GM23338 (cell line): Measurements from ENCODE around the gene EVL.

ENCODE experiments used
- CREB1 ChIP-seq: fragments of 250-450 bp; sonication (Bioruptor Pico); IDR thresholded peaks from 2 replicates; pipeline ENCODE4 v1.5.0; 2020; ENCODE audit warnings: low read depth, mild to moderate bottlenecking, moderate library complexity
- EZH2 ChIP-seq: fragments of 200-600 bp; sonication (generic); IDR thresholded peaks from one replicate; pipeline ENCODE4 v1.8.0; 2017; ENCODE audit warnings: antibody characterized with exemption, mild to moderate bottlenecking, low read depth; ENCODE audit not compliant: unreplicated experiment
- EZH2phosphoT487 ChIP-seq: fragments of 200-600 bp; sonication (generic); IDR thresholded peaks from one replicate; pipeline ENCODE4 v1.8.1; 2018; ENCODE audit warnings: antibody characterized with exemption; ENCODE audit not compliant: unreplicated experiment
- NANOG ChIP-seq: IDR thresholded peaks from 2 replicates; pipeline ENCODE4 v1.6.1; 2016; ENCODE audit warnings: antibody characterized with exemption, borderline replicate concordance
- POLR2AphosphoS5 ChIP-seq: IDR thresholded peaks from 2 replicates; pipeline ENCODE4 v1.6.1; 2016; ENCODE audit warnings: antibody characterized with exemption, low read depth
- TF ChIP-seq, protein P1 (sequence below): IDR thresholded peaks from one replicate; pipeline ENCODE4 v1.6.1; 2018; ENCODE audit warnings: antibody characterized with exemption; ENCODE audit not compliant: unreplicated experiment
- TF ChIP-seq, protein P2 (sequence below): IDR thresholded peaks from 2 replicates; pipeline ENCODE4 v1.6.1; 2016; ENCODE audit warnings: antibody characterized with exemption
- TF ChIP-seq, protein P3 (sequence below), 2 experiments: fragments of 200-600 bp in 1 of 2; sonication (generic) in 1 of 2; conservative IDR thresholded peaks; 2 replicates each; pipeline versions ENCODE4 v1.5.1 to v1.6.1; 2016 to 2017; ENCODE audit warnings: antibody characterized with exemption in 2 of 2, low read depth in 2 of 2, mild to moderate bottlenecking in 2 of 2, moderate library complexity in 1 of 2

DNA sequence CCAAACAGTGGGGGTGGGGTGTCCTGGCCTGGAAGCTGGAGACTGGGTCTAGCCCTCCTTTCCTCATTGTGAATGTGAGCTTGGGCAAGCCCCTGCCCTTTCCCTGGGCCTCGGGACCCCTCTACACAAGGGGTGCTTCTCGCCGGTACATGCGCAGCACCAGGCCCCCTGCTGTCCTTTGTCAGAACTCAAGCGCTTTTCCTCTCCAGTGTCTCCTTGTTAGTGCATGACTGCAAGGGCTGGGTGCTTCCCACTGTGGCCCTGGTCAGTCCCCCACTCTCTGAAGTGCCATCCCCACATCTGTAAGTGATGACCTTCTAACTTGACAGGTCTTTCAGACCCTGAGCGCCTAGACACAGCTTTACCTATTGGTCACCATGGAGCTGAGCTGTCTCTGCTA is 50.0 kb downstream of the EVL start:
- TF ChIP-seq, protein P1, sequence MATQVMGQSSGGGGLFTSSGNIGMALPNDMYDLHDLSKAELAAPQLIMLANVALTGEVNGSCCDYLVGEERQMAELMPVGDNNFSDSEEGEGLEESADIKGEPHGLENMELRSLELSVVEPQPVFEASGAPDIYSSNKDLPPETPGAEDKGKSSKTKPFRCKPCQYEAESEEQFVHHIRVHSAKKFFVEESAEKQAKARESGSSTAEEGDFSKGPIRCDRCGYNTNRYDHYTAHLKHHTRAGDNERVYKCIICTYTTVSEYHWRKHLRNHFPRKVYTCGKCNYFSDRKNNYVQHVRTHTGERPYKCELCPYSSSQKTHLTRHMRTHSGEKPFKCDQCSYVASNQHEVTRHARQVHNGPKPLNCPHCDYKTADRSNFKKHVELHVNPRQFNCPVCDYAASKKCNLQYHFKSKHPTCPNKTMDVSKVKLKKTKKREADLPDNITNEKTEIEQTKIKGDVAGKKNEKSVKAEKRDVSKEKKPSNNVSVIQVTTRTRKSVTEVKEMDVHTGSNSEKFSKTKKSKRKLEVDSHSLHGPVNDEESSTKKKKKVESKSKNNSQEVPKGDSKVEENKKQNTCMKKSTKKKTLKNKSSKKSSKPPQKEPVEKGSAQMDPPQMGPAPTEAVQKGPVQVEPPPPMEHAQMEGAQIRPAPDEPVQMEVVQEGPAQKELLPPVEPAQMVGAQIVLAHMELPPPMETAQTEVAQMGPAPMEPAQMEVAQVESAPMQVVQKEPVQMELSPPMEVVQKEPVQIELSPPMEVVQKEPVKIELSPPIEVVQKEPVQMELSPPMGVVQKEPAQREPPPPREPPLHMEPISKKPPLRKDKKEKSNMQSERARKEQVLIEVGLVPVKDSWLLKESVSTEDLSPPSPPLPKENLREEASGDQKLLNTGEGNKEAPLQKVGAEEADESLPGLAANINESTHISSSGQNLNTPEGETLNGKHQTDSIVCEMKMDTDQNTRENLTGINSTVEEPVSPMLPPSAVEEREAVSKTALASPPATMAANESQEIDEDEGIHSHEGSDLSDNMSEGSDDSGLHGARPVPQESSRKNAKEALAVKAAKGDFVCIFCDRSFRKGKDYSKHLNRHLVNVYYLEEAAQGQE: no peak
- TF ChIP-seq EZH2: no peak
- no peak for TF ChIP-seq POLR2AphosphoS5
- TF ChIP-seq, protein P2, sequence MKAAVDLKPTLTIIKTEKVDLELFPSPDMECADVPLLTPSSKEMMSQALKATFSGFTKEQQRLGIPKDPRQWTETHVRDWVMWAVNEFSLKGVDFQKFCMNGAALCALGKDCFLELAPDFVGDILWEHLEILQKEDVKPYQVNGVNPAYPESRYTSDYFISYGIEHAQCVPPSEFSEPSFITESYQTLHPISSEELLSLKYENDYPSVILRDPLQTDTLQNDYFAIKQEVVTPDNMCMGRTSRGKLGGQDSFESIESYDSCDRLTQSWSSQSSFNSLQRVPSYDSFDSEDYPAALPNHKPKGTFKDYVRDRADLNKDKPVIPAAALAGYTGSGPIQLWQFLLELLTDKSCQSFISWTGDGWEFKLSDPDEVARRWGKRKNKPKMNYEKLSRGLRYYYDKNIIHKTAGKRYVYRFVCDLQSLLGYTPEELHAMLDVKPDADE: no peak
- TF ChIP-seq CREB1 (CRISPR knock-in tag): no peak
- TF ChIP-seq, protein P3, sequence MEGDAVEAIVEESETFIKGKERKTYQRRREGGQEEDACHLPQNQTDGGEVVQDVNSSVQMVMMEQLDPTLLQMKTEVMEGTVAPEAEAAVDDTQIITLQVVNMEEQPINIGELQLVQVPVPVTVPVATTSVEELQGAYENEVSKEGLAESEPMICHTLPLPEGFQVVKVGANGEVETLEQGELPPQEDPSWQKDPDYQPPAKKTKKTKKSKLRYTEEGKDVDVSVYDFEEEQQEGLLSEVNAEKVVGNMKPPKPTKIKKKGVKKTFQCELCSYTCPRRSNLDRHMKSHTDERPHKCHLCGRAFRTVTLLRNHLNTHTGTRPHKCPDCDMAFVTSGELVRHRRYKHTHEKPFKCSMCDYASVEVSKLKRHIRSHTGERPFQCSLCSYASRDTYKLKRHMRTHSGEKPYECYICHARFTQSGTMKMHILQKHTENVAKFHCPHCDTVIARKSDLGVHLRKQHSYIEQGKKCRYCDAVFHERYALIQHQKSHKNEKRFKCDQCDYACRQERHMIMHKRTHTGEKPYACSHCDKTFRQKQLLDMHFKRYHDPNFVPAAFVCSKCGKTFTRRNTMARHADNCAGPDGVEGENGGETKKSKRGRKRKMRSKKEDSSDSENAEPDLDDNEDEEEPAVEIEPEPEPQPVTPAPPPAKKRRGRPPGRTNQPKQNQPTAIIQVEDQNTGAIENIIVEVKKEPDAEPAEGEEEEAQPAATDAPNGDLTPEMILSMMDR (conservative IDR thresholded peaks at IDR 0.05; ENCODE audit: low read depth in 2 of 2): no peak
- no peak for TF ChIP-seq EZH2phosphoT487
- TF ChIP-seq NANOG: no peak
